Right cardiac atrium (tissue), 5 donors: Measurements from ENCODE around the gene POLR1A. TPM values are rescaled to one million over a fixed set of nuclear protein-coding genes. Genes with fewer than 3 reads are reported as not detected.

Source experiments
- ATAC-seq, 2 donors: fragments of 200-7000 bp; cut with Tn5 transposase; one replicate each; pipeline versions ENCODE4 v1.8.0 to v1.9.1; 2020; ENCODE audit warnings: moderate library complexity in 2 of 2, mild to moderate bottlenecking in 1 of 2
- DNase-seq, 3 donors: peaks; one replicate each; pipeline ENCODE4 v3.0.0-alpha.2; 2020
- H3K27ac ChIP-seq: one replicate; pipeline ENCODE4 v1.5.1; 2013; ENCODE audit warnings: mild to moderate bottlenecking, low read length, control low read depth, moderate library complexity
- H3K27me3 ChIP-seq: one replicate; pipeline ENCODE4 v1.6.1; 2013; ENCODE audit not compliant: control insufficient read depth, insufficient read depth
- H3K4me1 ChIP-seq: one replicate; pipeline ENCODE4 v1.6.1; 2013; ENCODE audit warnings: low read length; ENCODE audit not compliant: control insufficient read depth, insufficient read depth
- H3K4me3 ChIP-seq: one replicate; pipeline ENCODE4 v1.5.1; 2013; ENCODE audit warnings: low read length, control low read depth
- H3K9me3 ChIP-seq: one replicate; pipeline ENCODE4 v1.6.1; 2013; ENCODE audit warnings: low read length; ENCODE audit not compliant: control insufficient read depth
- WGBS: extraction: QIAGEN DNeasy Blood & Tissue Kit; methylation state at CpG from one replicate; pipeline ENCODE4 v1.1.7; 2013; 5-methylcytosine and 5-hydroxymethylcytosine counted together
- intact Hi-C, 4 donors: fragments of 100-400 bp; cut with DNase I; formaldehyde crosslinking; loops; one replicate each; pipeline versions ENCODE4 v1.11.0 to v1.14.0; 2022 to 2023
- polyA plus RNA-seq: library from polyadenylated mRNA; stranded (reverse); fragments of 200-250 nt; gene quantifications from one replicate; pipeline ENCODE4 v1.2.3, GENCODE V29; 2013
- total RNA-seq, 4 donors: library from RNA; stranded (reverse); fragmentation: NEBNext Ultra II Directional; extraction: Animal tissue kit (Norgen Biotek cat#: 25700); gene quantifications; one replicate each; pipeline ENCODE4 v1.2.1, GENCODE V29; 2021
- donor health status: healthy with polysubstance abuse.
- donor health status: DM: no; HTN: yes; CAD: no.
- donor health status: DM: no; HTN: no; CAD: no.
- donor health status: DM: no; HTN: yes; CAD: no; lungs with severe emphysema.
- donor health status: DM: yes; HTN: yes; CAD: no.

The POLR1A gene
- total and polyA plus RNA-seq, 5 donors = 4.7 to 29.9 (median 17.2) TPM

GRCh38 chr2:86135653-86136052 lies 30.0 kb upstream of the POLR1A start:
- H3K27me3 ChIP-seq = no peaks in the 10 kb centered on the region

DNA sequence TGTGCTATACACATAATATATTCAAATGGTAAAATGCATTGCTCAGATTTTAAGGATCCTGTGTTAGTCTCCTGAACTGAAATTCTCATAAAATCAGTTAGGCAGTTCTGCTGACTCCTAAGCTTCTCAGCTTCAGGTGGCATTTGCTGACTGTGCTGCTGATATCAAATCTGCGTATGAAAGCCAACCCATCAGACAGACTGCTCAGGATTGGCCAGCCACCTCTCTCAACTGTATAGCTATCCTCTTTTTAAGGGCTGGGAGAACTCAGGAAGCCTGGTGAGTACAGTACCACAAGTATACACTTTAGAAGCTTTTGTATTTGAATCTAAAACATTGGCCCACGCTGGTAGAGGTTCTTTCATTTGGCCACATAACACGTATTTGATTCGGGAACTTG lies 29.0 kb upstream of the POLR1A start:
- no peaks in the 10 kb centered on the region for H3K9me3 ChIP-seq
- H3K4me3 ChIP-seq = no peak overlapping the region
- no peaks in the 10 kb centered on the region for H3K27me3 ChIP-seq
- intact Hi-C loops = no loop called here
- H3K4me1 ChIP-seq = no peaks in the 10 kb centered on the region
- H3K27ac ChIP-seq = no peak overlapping the region
- WGBS = 93% methylated on average over 4 of the region's 4 CpGs
- ATAC-seq = no peak
- DNase-seq = no peak

More at GRCh38 chr2:86135653-86136052, 30.0 kb upstream of the POLR1A start:
- ATAC-seq (no peak), DNase-seq (no peak)
- H3K4me1 ChIP-seq = no peaks in the 10 kb centered on the region
- no peaks in the 10 kb centered on the region for H3K9me3 ChIP-seq
- H3K27ac ChIP-seq = no peak overlapping the region
- 80% methylated on average over 5 of the region's 5 CpGs for WGBS
- intact Hi-C loops = no loop called here
- no peak overlapping the region for H3K4me3 ChIP-seq

- no peaks in the 10 kb centered on the region for H3K9me3 ChIP-seq
- no peak overlapping the region for H3K4me3 ChIP-seq
- H3K27me3 ChIP-seq = no peaks in the 10 kb centered on the region
- 78% methylated on average over 5 of the region's 5 CpGs for WGBS
- DNase-seq (no peak), ATAC-seq (no peak)
- H3K4me1 ChIP-seq = no peaks in the 10 kb centered on the region
- intact Hi-C loops = loop anchor here in 1 of 4 donors (10.0 kb wide), 1 partner anchor 50 kb away; no protein-coding TSS in a partner anchor
- no peak overlapping the region for H3K27ac ChIP-seq
Observed at GRCh38 chr2:86124683-86125082, 19.0 kb upstream of the POLR1A start.

- Histone ChIP-seq H3K27me3 (no peaks in the 10 kb centered on the region), H3K4me3 (no peak overlapping the region), H3K4me1 (no peaks in the 10 kb centered on the region), H3K27ac (no peak overlapping the region), H3K9me3 (no peaks in the 10 kb centered on the region)
- WGBS = 89% methylated on average over 5 of the region's 5 CpGs
- DNase-seq (no peak), ATAC-seq (no peak)
- intact Hi-C loops = loop anchor here in 1 of 4 donors (10.0 kb wide), 1 partner anchor 51 kb away; no protein-coding TSS in a partner anchor
Observed at GRCh38 chr2:86123328-86123925, 17.7 kb upstream of the POLR1A start.

DNA sequence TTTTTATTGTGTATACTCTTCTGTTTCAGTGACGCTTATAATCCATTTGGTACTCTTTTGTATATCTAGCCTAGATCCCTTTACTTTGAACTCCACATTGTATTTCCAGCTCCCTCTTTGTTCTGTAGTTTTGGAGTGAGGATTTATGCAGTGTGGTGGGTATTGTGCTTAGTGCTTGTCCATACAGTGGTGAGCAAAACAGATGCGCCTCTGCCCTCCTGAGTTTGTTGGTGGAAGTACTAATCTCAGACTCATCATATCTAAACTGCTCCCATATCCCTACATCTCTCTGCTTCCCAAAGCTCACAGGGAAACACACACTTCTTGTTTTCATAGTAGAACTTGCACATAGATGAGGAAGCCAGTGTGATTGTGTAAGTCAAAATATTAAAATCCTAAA lies 12.4 kb upstream of the POLR1A start:
- H3K4me1 ChIP-seq = no peaks in the 10 kb centered on the region
- H3K9me3 ChIP-seq = no peaks in the 10 kb centered on the region
- WGBS = 91% methylated on average over 2 of the region's 2 CpGs
- intact Hi-C loops = no loop called here
- H3K27me3 ChIP-seq = no peaks in the 10 kb centered on the region
- H3K4me3 ChIP-seq = no peak overlapping the region
- no peak for DNase-seq
- H3K27ac ChIP-seq = no peak overlapping the region
- no peak for ATAC-seq

DNA sequence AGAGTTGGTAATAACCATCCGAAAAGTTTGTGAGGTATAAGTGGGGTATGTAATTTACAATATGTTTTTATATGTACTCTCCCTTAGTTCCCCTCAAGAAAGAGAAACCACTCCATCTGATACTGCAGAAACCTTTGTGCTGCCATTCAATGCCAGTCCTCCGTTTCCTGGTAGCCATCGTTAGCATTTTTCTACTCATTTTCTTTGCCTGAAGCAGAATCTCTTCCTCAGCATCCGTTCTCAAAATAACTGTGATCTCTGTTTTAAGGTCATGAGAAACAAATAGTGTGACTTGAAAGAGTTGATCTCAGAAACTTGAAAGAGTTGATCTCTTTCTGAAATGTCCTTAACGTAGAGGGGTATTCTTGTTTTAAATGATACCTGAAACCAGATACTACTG lies 1.3 kb upstream of the POLR1A start:
- intact Hi-C loops = no loop called here
- no peak overlapping the region for H3K27ac ChIP-seq

DNA sequence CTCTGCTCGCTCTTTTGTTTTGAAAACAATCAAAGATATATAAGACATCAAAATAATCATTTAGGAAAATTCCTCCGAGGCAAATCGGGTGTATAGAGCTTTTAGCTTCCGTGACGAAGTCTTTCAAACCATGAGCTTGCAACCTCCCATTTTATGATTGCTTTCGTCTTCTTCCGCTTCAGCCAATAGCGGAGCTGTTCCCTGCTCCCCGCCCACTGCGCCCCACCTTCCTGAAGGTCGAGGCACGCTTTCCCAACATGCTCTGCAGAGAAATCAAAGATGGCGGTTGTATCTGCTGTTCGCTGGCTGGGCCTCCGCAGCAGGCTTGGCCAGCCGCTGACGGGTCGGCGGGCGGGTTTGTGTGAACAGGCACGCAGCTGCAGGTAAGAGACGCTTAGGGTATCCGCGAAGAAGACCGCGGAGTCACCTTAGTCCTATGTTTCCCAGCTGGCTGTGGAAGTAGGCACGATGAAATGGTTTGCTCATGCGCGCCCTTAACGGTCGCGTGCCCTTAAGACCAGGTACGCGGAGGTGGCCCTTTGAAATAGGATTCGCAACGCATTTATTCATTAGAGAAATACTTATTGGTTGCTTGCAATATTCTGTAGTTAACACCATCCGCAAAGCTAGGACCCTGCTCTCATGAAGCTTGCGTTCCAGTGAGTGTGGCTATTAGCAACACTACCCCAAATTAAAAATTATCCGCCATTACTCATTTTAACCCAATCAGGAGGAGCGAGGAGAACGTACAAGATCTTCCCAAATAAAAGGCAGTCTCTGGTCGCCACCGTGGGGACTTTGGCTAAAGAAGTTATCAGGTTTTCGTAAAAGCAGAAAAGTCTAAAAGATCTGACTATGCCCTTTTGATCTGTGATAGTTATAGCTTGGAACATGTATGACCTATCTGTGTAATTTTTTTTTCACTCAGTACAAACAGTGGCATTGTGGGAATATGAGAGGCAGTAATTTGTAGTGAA lies 571 bp upstream of the POLR1A start, which contains the start of gene PTCD3:
PTCD3 (plus strand) TSS at position 267 of the 977 bp plus-strand sequence; CDS start at position 280, 13 bp downstream.
- WGBS = under 1% methylated on average over 44 of the region's 44 CpGs
- DNase-seq (peak; percentile 95 to 97 (median 97)), ATAC-seq (peak; percentile 97 to 98)
- H3K9me3 ChIP-seq = no peaks in the 10 kb centered on the region
- no peaks in the 10 kb centered on the region for H3K27me3 ChIP-seq
- intact Hi-C loops = no loop called here
- no peaks in the 10 kb centered on the region for H3K4me1 ChIP-seq
- H3K4me3 ChIP-seq = peak within 1 kb of the TSS; percentile 59
- peak within 1 kb of the TSS; percentile 86 for H3K27ac ChIP-seq

More for the DNA sequence above, 1.3 kb upstream of the POLR1A start:
- WGBS = 18% methylated on average over 5 of the region's 5 CpGs
- Histone ChIP-seq H3K9me3 (no peaks in the 10 kb centered on the region), H3K4me1 (no peaks in the 10 kb centered on the region), H3K27me3 (no peaks in the 10 kb centered on the region), H3K4me3 (peak overlapping the region; percentile 59)
- ATAC-seq = no peak
- no peak for DNase-seq

DNA sequence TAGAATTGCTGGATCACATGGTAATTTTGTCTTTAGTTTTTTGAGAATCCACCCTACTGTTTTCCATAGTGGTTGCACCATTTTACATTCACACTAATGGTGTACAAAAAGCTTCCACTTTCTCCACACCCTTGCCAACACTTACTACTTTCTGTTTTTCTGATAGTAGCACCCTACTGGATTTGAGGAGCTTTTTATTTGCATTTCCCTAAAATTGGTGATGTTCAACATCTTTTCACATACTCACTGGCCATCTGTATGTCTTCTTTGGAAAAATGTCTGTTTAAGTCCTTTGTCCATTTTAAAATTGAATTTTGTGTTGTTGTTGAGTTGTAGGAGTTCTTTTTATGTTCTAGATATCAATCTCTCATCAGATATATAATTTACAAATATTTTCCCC lies 3.5 kb downstream of the POLR1A start:
- Histone ChIP-seq H3K27me3 (no peaks in the 10 kb centered on the region), H3K4me1 (no peaks in the 10 kb centered on the region), H3K27ac (no peak overlapping the region), H3K9me3 (no peaks in the 10 kb centered on the region), H3K4me3 (no peak overlapping the region)
- no peak for DNase-seq
- ATAC-seq = no peak
- intact Hi-C loops = no loop called here

- 96% methylated on average over 1 of the region's 1 CpG for WGBS
- no peaks in the 10 kb centered on the region for H3K4me1 ChIP-seq
- H3K27me3 ChIP-seq = no peaks in the 10 kb centered on the region
- DNase-seq (no peak), ATAC-seq (no peak)
- H3K9me3 ChIP-seq = no peaks in the 10 kb centered on the region
- no peak overlapping the region for H3K4me3 ChIP-seq
- no peak overlapping the region for H3K27ac ChIP-seq
- intact Hi-C loops = no loop called here
Observed at GRCh38 chr2:86097913-86098312, 7.8 kb downstream of the POLR1A start.

DNA sequence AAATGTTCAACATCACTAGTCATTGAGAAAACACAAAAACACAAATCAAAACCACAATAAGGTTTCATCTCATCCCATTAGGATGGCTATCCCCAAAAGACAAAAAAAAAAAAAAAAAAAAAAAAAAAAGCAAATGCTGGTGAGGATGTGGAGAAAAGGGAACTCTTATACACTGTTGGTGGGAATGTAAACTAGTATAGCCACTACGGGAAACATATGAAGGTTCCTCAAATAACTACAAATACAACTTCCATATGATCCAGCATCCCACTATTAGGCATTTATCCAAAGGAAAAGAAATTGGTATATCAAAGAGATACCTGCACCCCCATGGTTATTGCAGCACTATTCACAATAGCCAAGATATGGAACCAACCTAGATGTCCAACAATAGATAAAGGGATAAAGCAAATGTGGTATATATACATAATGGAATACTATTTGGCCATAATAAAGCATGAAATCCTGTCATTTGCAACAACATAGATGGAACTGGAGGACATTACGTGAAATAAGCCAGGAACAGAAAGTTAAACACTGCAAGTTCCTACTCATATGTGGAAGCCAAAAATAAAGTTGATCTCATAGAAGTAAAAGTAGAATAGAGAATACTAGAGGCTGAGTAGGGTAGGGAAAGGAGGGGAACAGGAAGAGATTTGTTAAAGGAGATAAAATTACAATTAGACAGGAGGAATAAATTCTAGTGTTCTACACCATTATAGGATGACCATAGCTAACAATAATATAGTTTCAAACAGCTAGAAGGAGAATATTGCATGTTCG lies 8.4 kb downstream of the POLR1A start:
- Histone ChIP-seq H3K27ac (no peak overlapping the region), H3K4me3 (no peak overlapping the region), H3K4me1 (no peaks in the 10 kb centered on the region), H3K9me3 (no peaks in the 10 kb centered on the region), H3K27me3 (no peaks in the 10 kb centered on the region)
- no peak for ATAC-seq
- intact Hi-C loops = no loop called here
- WGBS = 98% methylated on average over 3 of the region's 3 CpGs
- no peak for DNase-seq
